Measurements from ENCODE around the gene TSEN2.
A peak's percentile ranks its signal among the peaks of the same experiment; 100 is the strongest.
"Not testable (repeated sequence)": the region's sequence is repeated elsewhere in the genome, so short reads cannot be mapped to it uniquely, and the experiment has no call there.

TSEN2 gene

GRCh38 chr3:12452361-12453330 lies 31.6 kb upstream of the TSEN2 start:
- no peak for DNase-seq

GRCh38 chr3:12454076-12454815 lies 30.0 kb upstream of the TSEN2 start:
- no peak for DNase-seq

GRCh38 chr3:12454816-12455121 lies 29.5 kb upstream of the TSEN2 start:
- DNase-seq = no peak

- no peak for DNase-seq
Measured at GRCh38 chr3:12455740-12456139, 28.5 kb upstream of the TSEN2 start.

- DNase-seq = no peak
Measured at GRCh38 chr3:12456441-12456840, 27.8 kb upstream of the TSEN2 start.

GRCh38 chr3:12457380-12457779 lies 26.9 kb upstream of the TSEN2 start:
- not testable (repeated sequence) for DNase-seq

- DNase-seq = no peak
Measured at GRCh38 chr3:12458901-12459300, 25.4 kb upstream of the TSEN2 start.

- DNase-seq = no peak
Measured at GRCh38 chr3:12460127-12460526, 24.2 kb upstream of the TSEN2 start.

GRCh38 chr3:12461097-12461649 lies 23.1 kb upstream of the TSEN2 start:
- DNase-seq = no peak

- DNase-seq = no peak
Measured at GRCh38 chr3:12462159-12462947, 21.9 kb upstream of the TSEN2 start.

- no peak for DNase-seq
Measured at GRCh38 chr3:12463686-12464085, 20.6 kb upstream of the TSEN2 start.

- no peak for DNase-seq
Measured at GRCh38 chr3:12464181-12464580, 20.1 kb upstream of the TSEN2 start.

GRCh38 chr3:12465151-12465835 lies 19.0 kb upstream of the TSEN2 start:
- DNase-seq = no peak

GRCh38 chr3:12465836-12466225 lies 18.4 kb upstream of the TSEN2 start:
- DNase-seq = no peak

- no peak for DNase-seq
Measured at GRCh38 chr3:12467746-12468145, 16.5 kb upstream of the TSEN2 start.

- DNase-seq = no peak
Measured at GRCh38 chr3:12468276-12468675, 16.0 kb upstream of the TSEN2 start.

- DNase-seq = no peak
Measured at GRCh38 chr3:12468757-12469156, 15.5 kb upstream of the TSEN2 start.

GRCh38 chr3:12469222-12469621 lies 15.1 kb upstream of the TSEN2 start:
- not testable (repeated sequence) for DNase-seq

GRCh38 chr3:12470111-12470510 lies 14.2 kb upstream of the TSEN2 start:
- no peak for DNase-seq

- no peak for DNase-seq
Measured at GRCh38 chr3:12470680-12471079, 13.6 kb upstream of the TSEN2 start.

- DNase-seq = peak; percentile 70
Measured at GRCh38 chr3:12471241-12471640, 13.0 kb upstream of the TSEN2 start.

GRCh38 chr3:12472000-12472610 lies 12.2 kb upstream of the TSEN2 start:
- DNase-seq = no peak
